Inflammatory macrophage treated with lipopolysaccharide for 1 hour (primary cell): Measurements from ENCODE around the gene USP24.

Experiments
- DNase-seq, 2 donors: peaks; one replicate each; pipeline ENCODE4 v3.0.0-alpha.2; 2020 to 2022

The USP24 gene

DNA sequence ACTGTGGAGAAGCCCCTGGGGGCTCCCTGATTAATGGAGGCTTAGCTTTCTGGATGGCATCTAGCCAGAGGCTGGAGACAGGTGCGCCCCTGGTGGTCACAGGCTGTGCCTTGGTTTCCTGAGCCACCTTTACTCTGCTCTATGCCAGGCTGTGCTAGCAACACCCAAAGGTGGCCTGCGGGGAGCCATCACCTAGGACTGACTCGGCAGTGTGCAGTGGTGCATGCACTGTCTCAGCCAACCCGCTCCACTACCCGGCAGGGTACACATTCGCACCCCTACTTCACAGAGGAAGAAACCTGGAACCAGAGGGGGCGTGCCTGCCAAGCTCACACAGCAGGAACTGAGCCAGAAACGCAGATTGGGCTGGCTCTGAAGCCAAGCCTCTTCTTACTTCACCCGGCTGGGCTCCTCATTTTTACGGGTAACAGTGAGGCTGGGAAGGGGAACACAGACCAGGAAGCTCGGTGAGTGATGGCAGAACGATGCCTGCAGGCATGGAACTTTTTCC is 151.0 kb downstream of the USP24 start:
- DNase-seq: no peak

DNA sequence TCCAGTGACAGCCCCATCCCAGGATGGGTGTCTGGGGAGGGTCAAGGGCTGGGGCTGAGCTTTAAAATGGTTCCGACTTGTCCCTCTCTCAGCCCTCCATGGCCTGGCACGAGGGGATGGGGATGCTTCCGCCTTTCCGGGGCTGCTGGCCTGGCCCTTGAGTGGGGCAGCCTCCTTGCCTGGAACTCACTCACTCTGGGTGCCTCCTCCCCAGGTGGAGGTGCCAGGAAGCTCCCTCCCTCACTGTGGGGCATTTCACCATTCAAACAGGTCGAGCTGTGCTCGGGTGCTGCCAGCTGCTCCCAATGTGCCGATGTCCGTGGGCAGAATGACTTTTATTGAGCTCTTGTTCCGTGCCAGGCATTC is 151.6 kb downstream of the USP24 start:
- no peak for DNase-seq

DNA sequence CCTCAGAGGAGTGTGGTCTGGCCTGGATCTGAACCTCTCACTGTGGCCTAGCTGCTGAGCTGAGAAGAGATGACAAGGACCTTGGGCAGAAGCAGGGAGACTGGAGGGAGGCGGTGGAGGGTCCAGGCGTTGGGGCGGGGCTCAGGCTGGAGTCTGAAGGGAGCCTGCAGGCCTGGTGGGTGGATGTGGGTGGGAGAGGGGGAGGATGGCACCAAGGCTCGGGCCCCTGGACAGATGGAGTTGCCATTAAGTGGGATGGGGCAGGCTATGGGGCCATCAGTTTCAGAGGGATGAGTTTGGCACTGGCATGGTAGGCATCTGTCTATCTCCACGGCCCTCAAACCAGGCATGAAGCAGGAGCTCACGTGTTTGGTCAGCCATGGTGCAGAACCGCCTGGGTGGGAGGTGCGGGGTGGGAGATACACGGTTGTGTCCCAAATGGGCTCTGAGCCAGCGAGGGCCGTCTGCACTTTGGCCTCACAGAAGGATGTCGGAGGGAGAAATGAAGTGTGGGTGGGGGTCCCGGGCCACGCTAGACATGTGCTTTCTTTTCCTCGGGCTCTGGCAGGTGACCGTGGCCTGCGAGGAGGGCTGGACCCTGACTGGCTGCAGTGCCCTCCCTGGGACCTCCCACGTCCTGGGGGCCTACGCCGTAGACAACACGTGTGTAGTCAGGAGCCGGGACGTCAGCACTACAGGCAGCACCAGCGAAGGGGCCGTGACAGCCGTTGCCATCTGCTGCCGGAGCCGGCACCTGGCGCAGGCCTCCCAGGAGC is 152.2 kb downstream of the USP24 start:
- DNase-seq: no peak

DNA sequence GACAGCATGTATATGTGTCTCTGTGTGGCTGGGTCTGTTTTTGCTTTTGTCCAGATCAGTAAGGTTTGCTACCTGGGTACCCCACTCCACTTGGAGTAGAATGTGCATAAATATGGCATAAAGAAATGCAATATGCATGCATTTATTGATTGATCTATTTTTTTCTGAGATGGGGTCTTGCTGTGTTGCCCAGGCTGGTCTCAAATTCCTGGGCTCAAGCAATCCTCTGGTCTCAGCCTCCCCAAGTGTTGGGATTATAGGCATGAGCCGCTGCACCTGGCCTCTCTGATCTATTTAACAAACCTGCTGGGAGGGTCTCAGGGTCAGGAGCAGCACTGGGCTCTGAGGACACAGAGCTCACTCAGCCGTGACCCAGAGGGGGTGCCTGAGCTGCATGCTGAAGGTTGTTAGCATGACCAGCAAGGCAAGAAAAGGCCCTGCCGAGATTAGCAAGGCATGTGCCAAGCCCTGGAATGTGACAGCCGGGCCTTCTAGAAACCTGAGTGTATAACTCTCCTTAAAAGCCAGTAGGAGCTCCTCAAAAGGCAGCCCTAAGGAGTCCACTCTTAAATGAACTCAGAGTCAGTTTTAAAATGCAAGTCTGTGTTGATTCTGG is 153.3 kb downstream of the USP24 start:
- no peak for DNase-seq

DNA sequence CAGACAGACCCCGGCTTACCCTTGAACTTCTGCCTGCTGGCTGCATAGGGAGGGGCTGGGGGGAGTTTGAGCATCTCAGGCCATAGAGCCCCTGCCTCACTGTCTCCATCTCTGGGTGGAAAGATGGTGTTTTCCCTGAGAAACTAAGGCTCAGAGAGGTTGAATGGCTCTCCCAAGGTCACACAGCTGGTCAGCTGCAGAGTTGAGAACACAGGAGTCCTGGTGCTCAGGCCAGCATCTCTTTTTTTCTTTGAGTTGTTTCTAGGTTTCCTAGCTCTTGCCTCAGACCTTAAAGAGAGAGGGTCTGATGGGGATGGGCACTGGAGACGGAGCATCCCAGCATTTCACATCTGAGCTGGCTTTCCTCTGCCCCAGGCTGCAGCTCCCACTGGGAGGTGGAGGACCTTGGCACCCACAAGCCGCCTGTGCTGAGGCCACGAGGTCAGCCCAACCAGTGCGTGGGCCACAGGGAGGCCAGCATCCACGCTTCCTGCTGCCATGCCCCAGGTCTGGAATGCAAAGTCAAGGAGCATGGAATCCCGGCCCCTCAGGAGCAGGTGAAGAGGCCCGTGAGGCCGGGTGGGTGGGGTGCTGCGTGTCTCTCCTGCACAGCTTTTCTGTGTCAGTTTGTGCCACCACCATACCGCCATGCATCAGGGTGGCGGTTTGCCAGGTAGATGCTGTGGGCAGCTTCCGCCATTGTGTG is 154.0 kb downstream of the USP24 start:
- no peak for DNase-seq

DNA sequence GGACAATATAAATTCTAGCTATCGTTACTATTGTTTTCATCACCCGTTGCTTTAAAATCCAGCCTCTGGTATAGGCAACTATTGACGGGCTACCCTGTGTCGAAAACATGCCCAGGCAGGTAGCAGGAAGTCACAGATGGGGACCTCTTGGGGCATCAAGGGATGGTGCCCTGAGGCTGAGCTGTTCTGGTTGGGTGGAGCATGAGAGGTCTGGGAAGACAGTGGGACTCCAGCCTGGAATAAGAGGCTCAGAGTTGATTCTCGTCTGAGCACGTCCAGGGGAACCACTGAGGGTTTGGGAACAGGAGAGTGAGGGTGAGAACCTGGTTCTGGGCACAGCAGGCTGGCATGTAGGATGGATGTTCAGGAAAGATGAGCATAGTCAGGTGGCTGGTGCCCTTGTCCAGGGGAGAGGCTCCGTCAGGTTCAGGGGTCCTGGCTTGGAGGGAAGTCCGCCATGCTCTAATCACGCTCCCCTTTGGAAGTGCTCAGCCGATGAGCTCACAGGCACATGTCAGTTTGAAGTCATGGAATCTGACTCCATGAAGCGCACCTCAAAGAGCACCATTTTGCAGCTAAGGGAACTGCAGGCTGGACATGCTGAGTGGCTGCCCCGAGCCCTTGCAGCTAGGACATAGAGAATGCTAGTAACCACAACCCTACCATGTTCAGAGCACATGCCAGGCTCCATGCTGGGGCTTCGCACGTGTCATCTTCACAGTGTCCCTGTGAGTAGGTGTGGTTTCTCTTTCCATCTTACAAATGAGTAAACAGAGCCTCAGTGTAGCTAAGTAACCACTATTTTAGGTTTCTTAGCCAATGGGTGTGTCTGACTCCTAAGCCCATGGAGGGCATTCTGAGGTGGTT is 154.8 kb downstream of the USP24 start:
- DNase-seq: no peak

DNA sequence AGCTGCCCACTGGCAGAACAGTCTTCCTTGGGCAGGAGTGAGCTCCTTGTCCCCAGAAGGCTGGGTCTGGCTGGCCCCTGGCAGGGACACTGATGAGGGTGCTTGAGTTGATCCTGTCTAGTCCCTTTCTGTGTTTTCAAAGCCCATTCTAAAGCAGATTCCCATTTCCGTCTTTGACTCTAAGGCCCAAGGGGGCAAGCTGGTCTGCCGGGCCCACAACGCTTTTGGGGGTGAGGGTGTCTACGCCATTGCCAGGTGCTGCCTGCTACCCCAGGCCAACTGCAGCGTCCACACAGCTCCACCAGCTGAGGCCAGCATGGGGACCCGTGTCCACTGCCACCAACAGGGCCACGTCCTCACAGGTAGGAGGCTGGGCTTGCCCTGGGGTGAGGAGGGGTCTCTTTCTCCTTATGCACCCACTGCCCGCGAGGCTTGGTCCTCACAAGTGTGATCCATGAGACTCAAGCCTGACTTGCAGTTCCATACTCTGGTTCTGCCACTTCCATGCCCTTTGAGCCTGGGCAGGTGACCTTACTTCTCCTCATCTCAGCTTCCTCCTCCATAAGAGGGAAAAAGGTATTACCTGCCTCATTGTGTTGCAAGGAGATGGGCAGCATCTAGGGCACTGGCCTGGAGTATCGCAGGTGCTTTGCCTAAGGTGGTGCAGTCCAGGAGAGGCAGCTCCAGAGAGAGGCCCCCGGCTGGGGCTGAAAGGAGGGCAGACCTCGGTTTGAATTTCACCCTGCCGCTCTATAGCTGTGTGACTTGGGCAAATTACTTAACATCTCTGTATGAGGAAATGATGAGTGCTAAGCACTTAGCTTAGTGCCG is 155.6 kb downstream of the USP24 start:
- no peak for DNase-seq

DNA sequence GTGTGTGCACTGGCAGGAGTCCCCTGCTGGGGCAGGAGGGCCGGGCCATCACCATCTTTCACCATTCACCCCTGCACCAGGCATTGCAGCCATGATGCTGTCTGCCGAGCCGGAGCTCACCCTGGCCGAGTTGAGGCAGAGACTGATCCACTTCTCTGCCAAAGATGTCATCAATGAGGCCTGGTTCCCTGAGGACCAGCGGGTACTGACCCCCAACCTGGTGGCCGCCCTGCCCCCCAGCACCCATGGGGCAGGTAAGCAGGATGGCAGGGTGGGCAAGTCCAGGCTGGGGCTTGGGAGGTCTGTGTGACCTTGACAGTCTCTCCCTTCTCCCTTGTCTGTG is 157.2 kb downstream of the USP24 start:
- DNase-seq: no peak

DNA sequence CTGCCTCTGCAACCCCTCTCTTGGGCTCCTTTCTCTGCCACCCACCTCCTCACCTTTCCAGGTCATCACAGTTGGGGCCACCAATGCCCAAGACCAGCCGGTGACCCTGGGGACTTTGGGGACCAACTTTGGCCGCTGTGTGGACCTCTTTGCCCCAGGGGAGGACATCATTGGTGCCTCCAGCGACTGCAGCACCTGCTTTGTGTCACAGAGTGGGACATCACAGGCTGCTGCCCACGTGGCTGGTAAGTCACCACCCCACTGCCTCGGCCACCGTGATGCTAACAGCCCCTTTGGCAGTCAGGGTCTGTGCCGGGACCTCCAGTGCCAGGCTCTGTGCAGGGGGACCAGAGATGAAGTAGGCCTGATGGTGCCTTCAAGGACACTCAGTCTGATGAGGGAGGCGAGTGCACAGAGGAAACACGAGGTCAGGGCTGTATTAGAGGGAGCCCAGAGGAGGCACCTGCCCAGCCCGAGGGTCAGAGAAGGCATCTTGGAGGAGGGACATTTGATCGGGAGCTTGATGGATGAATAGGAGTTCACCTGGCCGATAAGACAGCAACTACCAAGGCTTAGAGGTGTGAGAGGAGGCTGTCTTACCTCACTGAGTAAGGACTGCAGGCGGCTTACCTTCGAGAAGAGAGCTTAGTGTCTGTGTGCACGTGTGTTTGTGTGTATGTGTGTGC is 157.8 kb downstream of the USP24 start:
- no peak for DNase-seq

DNA sequence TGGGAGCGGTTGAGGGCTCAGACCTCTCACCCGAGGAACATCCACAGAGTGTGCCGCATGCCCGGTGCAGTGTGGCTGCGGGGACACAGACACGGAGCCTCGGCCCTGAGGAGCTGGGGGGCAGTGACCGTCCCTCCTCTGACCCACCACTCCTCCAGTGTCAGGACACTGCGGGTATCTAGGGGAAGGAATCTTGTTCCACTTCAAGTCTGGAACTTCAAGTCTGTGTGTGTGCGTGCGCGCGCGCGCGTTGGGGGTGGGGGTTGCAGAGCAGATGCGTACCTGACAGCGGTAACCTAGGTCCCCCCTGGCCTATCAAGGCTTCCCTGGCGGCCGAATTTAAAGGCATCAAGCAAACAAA is 158.6 kb downstream of the USP24 start:
- no peak for DNase-seq

DNA sequence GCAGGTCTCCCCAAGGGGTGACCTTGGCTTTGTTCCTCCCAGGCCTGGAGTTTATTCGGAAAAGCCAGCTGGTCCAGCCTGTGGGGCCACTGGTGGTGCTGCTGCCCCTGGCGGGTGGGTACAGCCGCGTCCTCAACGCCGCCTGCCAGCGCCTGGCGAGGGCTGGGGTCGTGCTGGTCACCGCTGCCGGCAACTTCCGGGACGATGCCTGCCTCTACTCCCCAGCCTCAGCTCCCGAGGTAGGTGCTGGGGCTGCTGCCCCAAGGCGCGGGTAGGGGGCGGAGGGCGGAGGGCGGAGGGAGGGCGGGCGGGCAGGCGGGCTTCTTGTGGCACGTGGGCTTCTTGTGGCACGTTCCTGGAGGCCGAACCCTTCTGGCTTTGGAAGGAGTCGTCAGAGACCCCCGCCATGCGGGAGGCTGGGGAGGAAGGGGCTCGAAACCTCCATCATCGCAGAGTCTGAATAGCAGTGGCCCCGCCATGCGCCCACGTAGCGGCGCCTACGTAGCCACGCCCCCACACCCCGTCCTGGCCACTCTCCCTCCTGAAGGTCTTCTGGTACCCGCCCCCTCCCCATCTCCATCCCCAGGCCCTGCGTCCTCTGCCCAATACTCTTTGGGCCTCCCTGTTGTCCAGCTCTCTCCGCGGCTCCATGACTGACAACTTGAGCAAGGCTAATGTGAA is 159.1 kb downstream of the USP24 start:
- DNase-seq: no peak

DNA sequence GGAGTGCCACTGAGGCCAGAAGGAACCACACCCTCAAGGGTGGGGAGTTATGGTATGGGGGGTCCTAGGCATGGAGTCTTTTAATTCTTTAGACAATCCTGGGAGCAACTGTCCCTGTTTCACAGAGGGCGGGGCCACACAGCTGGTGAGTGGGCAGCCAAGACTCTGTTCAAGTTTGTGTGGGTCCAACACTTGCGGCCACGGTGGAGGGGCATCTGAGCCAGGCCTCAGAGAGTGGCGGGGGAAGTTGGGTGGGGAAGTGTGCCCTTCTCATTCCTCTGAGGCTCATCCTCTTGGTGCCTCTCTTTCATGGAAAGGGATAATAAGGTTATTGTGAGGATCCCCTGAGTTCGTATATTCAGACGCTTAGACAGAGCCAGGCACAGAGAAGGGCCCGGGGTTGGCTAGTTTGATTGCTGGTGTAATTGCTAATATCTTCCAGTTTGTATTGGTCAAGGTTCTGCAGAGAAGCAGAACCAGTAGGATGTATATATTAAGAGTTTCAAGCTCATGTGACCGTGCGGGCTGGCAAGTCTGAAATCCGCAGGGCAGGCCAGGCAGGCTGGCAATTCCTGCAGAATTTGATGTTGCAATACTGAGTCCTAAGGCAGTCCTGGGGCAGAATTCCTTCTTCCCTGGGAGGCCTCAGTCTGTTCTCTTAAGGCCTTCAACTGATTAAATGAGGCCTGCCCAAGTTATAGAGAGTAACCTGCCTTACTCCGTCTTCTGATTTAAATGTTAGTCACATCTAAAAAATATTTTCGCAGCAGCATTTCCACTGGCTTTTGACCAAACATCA is 159.9 kb downstream of the USP24 start:
- DNase-seq: no peak

DNA sequence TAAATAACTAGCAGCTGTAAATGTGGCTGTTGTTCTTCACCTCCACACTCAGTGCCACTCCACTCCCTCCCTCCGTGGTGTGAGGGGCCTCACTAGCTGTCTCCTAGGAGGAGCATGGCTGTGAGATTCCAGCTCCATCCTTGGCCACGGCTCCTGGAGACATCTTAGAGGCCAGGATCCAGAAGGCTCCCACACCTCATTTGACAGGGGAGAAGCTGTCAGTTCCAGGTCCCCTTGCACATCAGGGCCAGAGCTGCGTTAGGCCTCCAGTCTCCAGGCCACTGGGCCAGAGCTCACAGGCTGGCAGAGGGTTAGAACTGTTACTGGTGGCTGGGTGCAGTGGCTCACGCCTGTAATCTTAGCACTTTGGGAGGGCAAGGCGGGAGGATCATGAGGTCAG is 160.8 kb downstream of the USP24 start:
- DNase-seq: no peak

DNA sequence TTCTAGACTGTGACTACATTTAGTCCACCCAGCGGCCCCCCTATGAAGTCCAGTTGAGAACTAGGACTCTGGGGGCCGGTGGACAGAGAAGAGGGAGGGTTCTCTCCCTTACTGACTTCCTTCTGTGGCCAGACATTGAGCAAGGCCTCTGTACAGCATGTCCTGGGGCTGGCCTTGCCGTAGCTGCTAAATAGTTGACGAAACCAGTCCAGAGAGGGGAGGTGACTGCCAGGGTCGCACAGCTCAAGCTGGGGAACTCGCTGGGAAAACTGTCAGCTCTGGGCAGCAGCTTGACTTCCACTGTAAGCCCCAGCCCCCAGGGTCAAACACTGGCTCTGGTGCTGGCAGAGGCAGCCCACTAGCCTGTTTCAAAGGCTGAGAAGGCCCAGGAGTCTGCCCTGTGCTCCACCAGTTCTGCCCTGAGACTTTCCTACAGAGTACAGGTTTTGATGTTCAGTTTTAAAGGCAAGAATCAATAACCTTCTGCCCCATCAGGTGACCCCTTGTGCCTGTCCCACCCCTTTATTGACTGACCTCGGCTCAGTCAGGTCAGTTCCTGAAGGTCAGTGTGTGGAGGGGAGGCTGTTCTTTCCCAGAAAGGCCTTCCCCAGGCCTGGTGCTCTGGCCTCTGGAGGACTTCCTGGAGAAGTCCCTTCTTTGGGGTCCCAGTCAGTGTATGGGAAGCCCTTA is 161.8 kb downstream of the USP24 start:
- peak; percentile 13 to 27 for DNase-seq

DNA sequence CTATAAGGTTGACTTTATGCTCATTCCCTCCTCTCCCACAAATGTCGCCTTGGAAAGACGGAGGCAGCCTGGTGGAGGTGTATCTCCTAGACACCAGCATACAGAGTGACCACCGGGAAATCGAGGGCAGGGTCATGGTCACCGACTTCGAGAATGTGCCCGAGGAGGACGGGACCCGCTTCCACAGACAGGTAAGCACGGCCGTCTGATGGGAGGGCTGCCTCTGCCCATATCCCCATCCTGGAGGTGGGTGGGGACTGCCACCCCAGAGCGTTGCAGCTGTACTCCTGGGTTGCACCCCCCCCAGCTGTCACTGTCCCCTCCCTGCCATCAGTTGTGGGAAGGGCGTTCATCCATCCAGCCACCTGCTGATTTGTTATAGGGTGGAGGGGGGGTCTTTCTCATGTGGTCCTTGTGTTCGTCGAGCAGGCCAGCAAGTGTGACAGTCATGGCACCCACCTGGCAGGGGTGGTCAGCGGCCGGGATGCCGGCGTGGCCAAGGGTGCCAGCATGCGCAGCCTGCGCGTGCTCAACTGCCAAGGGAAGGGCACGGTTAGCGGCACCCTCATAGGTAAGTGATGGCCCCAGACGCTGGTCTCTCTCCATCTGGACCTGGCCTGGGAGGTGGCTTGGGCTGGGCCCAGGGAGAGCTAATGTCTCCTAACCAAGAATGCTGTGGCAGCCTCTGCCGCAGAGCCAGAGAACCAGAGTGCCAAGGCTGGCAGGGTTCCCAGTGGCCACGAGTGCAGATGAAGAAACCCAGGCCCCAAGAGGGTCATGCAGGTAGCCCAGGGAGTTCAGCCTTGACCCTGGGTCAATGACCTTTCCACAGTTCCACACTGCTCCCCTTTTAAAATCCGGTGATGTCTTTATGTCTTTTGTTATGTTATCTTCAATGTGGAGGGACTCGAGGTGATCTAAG is 162.7 kb downstream of the USP24 start:
- no peak for DNase-seq

DNA sequence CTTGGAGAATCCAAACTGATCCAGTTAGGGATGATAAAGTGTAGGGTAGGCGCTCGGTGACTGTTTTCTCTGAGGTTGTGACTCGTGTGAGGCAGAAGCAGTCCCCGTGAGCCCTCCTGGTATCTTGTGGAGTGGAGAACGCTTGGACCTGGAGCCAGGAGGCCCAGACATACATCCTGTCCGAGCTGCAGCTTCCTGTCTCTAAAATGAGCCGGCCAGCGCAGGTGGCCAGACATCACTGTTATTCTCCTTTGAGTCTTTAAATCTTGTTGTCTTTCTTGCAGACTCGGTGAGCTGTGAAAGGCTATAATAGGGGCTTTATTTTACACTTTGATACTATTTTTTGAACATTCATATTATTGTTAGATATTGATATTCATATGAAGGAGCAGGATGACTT is 163.5 kb downstream of the USP24 start:
- no peak for DNase-seq

DNA sequence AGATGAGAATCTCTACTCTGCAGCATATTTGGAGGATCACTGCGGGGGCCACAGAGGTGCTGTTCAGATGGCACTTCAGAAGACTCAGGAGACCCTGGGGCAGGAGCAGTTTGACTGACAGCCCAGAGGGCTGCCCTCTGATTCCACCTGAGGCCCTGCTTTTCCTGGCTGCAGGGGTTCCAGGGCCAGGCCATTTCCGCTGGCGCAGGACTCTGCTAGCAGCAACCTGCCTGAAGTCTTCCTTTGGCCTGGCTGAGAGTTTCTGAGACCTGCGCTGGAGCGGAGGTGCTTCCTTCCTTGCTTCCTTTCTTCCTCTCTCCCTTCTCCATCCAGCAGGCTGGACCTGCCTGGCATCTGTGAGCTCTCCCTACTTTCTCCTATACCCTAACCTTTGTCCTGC is 164.0 kb downstream of the USP24 start:
- no peak for DNase-seq

DNA sequence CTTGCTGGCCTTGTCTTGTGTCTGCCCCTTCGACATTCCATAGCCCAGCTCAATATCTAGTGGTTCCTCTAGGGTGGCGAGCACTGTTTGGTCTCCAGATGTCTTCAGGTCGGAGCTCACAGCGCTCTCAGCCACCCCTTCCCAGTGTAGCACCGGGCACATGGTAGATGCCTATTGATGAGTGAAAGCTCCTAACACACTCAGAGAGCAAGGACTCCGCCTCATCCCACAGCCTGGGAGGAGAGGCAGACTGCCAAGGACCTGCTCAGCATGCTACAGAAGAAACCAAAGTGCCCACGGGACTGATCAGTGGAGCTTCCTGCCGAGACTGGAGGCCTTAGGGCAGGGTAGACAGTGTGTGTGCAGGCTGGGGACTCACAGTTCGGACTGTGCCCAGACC is 164.9 kb downstream of the USP24 start:
- no peak for DNase-seq

DNA sequence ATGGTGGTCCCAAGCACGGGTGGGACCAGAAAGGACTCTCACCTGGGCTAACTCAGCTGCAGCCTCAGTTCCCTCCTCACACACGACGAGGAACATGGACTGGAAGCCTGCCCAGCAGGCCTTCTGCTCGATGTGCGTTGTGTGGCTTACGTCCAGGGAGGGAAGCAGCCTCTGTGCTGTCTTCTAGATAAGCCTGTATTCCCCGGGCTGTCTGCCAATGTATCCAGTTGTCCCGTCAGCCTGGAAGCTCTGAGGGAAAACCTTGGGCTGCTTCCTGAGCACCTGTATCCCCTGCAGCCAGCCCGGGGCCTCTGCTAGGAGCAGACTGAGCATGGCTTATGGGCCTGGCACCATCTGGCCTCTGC is 165.3 kb downstream of the USP24 start:
- DNase-seq: no peak
